K562 (cell line): ENCODE measurements around the gene B4GALNT4. TPM values are rescaled to one million over a fixed set of nuclear protein-coding genes. Genes with fewer than 3 reads are reported as not detected.

Source experiments
- ATAC-seq: fragments of 200-7000 bp; cut with Tn5 transposase; 3 replicates; pipeline ENCODE4 v1.9.1; 2020; ENCODE audit warnings: moderate library complexity
- BruUV-seq: library from RNA; stranded (reverse); fragments of 400-500 nt; replicated peaks from 2 replicates; lab custom pipeline; 2021; lab: Mats Ljungman, UMichigan
- CTCF ChIA-PET: fragments of 300-600 bp; formaldehyde crosslinking; extraction: SDS; loops from one replicate; lab custom pipeline; 2021; ENCODE audit warnings: low intra/inter-chr PET ratio; lab: Yijun Ruan, JAX
- POLR2A ChIA-PET: fragments of 300-600, 350-650 bp; sonication (Branson Sonifier 250); formaldehyde crosslinking; extraction: SDS; loops from one replicate; lab custom pipeline; 2021; ENCODE audit warnings: antibody characterized with exemption, inconsistent platforms; lab: Yijun Ruan, JAX
- DNase-seq, 4 experiments: peaks; one replicate each; pipeline versions ENCODE4 v3.0.0 to v3.0.0-alpha.2; 2011 to 2018; ENCODE audit warnings: low spot score in 3 of 4, mixed read lengths in 3 of 4; ENCODE audit errors: extremely low read depth in 1 of 4
- FAIRE-seq: peaks from 2 replicates; lab custom pipeline; 2011; peaks lifted over from hg19 to GRCh38; lab: Jason Lieb, UNC
- H2AFZ ChIP-seq: 2 replicates; pipeline ENCODE4 v1.6.0; 2011; ENCODE audit warnings: low read depth, low read length, control low read depth, inconsistent platforms
- H3K27ac ChIP-seq: fragments of 200-600 bp; 3 replicates; pipeline ENCODE4 v1.8.0; 2011; ENCODE audit warnings: low read depth, mild to moderate bottlenecking, control low read depth, inconsistent platforms, low read length, moderate library complexity, mixed read lengths; ENCODE audit errors: extremely low read depth
- H3K27me3 ChIP-seq, 2 experiments: fragments of 300-600 bp in 1 of 2; 2 replicates in 1 of 2; 3 replicates in 1 of 2; pipeline versions ENCODE4 v1.6.0 to v1.8.0; 2011; ENCODE audit warnings: inconsistent platforms in 2 of 2, low read length in 2 of 2, mild to moderate bottlenecking in 1 of 2, mixed read lengths in 1 of 2, moderate library complexity in 1 of 2; ENCODE audit not compliant: control insufficient read depth in 2 of 2, insufficient read depth in 2 of 2
- H3K36me3 ChIP-seq: fragments of 300-600 bp; 3 replicates; pipeline ENCODE4 v1.8.0; 2011; ENCODE audit warnings: mild to moderate bottlenecking, low read length, inconsistent platforms; ENCODE audit not compliant: control insufficient read depth, insufficient read depth
- H3K4me1 ChIP-seq, 2 experiments: fragments of 200-600 bp in 1 of 2; replicated peaks in 1 of 2; 2 replicates in 1 of 2; 3 replicates in 1 of 2; pipeline versions ENCODE4 v1.5.1 to v1.8.0; 2011; ENCODE audit warnings: inconsistent platforms in 2 of 2, low read length in 2 of 2, mild to moderate bottlenecking in 1 of 2, mixed read lengths in 1 of 2, moderate library complexity in 1 of 2; ENCODE audit not compliant: control insufficient read depth in 2 of 2, insufficient read depth in 2 of 2
- H3K4me2 ChIP-seq: 2 replicates; pipeline ENCODE4 v1.6.1; 2011; ENCODE audit warnings: low read length, control low read depth, inconsistent platforms, mixed read lengths; ENCODE audit not compliant: insufficient read depth
- H3K4me3 ChIP-seq: fragments of 200-600 bp; sonication (generic), shearing (Covaris generic); 2 replicates; pipeline ENCODE4 v1.5.1; 2016; ENCODE audit warnings: control low read depth, inconsistent platforms
- H3K79me2 ChIP-seq: fragments of 200-600 bp; 3 replicates; pipeline ENCODE4 v1.8.0; 2011; ENCODE audit warnings: low read length, inconsistent platforms; ENCODE audit not compliant: control insufficient read depth, insufficient read depth
- H3K9ac ChIP-seq, 2 experiments: 2 replicates each; pipeline versions ENCODE4 v1.6.0 to v1.6.1; 2011; ENCODE audit warnings: low read depth in 2 of 2, low read length in 2 of 2, control low read depth in 1 of 2, inconsistent platforms in 1 of 2, mild to moderate bottlenecking in 1 of 2, mixed read lengths in 1 of 2; ENCODE audit not compliant: insufficient read depth in 1 of 2
- H3K9me1 ChIP-seq: one replicate; pipeline ENCODE4 v1.6.0; 2011; ENCODE audit warnings: inconsistent platforms, mild to moderate bottlenecking, low read length, moderate library complexity; ENCODE audit not compliant: control insufficient read depth, insufficient read depth
- H3K9me3 ChIP-seq: replicated peaks from 2 replicates; pipeline ENCODE4 v1.5.1; 2011; ENCODE audit warnings: low read depth, low read length, inconsistent platforms; ENCODE audit not compliant: control insufficient read depth, insufficient read depth
- H4K20me1 ChIP-seq: replicated peaks from 2 replicates; pipeline ENCODE4 v1.6.1; 2011; ENCODE audit warnings: low read length, inconsistent platforms, mixed read lengths; ENCODE audit not compliant: control insufficient read depth, insufficient read depth
- PCBP1 ChIP-seq: fragments of 200-400 bp; formaldehyde crosslinking; IDR thresholded peaks from 2 replicates; pipeline ENCODE4 v1.6.1; 2018; ENCODE audit warnings: mild to moderate bottlenecking, low read depth, low read length; ENCODE audit not compliant: poor library complexity, severe bottlenecking
- STAT5A ChIP-seq: IDR thresholded peaks from 2 replicates; pipeline ENCODE4 v1.6.1; 2012; ENCODE audit warnings: low read length, inconsistent platforms, borderline replicate concordance
- TARDBP ChIP-seq: fragments of 450-650 bp; IDR thresholded peaks from 2 replicates; pipeline ENCODE4 v1.6.1; 2016
- WGBS: fragments of 100-300 bp; shearing (Covaris generic); methylation state at CpG from one replicate; pipeline ENCODE4 v1.1.6; 2016; ENCODE audit warnings: low coverage, mixed read lengths; ENCODE audit not compliant: insufficient coverage; ENCODE audit errors: missing lambda C conversion rate; 5-methylcytosine and 5-hydroxymethylcytosine counted together
- in situ Hi-C: fragments of 300-500 bp; cut with MboI; formaldehyde crosslinking; loops from 4 replicates; pipeline ENCODE4 v1.15.0; 2018; ENCODE audit warnings: inconsistent platforms, mixed read lengths
- intact Hi-C: fragments of 100-400 bp; cut with micrococcal nuclease; formaldehyde crosslinking; loops from 2 replicates; pipeline ENCODE4 v1.14.2; 2022
- polyA plus RNA-seq, 8 experiments: library from polyadenylated mRNA; depleted of rRNA in 4 of 8; stranded (reverse) in 5 of 8; unstranded in 3 of 8; fragments of >200 nt; fragmentation: Nextera tagmentation in 2 of 8; fragmentation: Illumina TruSeq in 1 of 8; extraction: Ambion mirVana in 2 of 8; extraction: Trizol in 1 of 8; gene quantifications; 2 replicates each; pipeline versions ENCODE4 v1.2.1 to v1.2.3, GENCODE V29; 2011 to 2014; ENCODE audit warnings: inconsistent platforms in 1 of 8, missing spikeins in 1 of 8
- total RNA-seq, 7 experiments: library from RNA; depleted of rRNA in 6 of 7; stranded (reverse); fragments of >200 nt in 6 of 7; fragmentation: Illumina TruSeq in 2 of 7; extraction: Trizol in 2 of 7; gene quantifications; 2 replicates each; pipeline versions ENCODE4 v1.2.1 to v1.2.3, GENCODE V29; 2011 to 2021; ENCODE audit warnings: low replicate concordance in 1 of 7
- TF ChIP-seq, protein P1 (sequence below): sonication (generic); formaldehyde crosslinking; IDR thresholded peaks from 2 replicates; pipeline ENCODE4 v1.8.1; 2023; ENCODE audit warnings: mild to moderate bottlenecking, missing genetic modification reagents

The B4GALNT4 gene
- total and polyA plus RNA-seq, 9 of the 15 experiments (the other 6 are each of a cell fraction or from before 2014, with no cell fraction given): 0.20 to 37.1 (median 10.8) TPM; not detected in 1

DNA sequence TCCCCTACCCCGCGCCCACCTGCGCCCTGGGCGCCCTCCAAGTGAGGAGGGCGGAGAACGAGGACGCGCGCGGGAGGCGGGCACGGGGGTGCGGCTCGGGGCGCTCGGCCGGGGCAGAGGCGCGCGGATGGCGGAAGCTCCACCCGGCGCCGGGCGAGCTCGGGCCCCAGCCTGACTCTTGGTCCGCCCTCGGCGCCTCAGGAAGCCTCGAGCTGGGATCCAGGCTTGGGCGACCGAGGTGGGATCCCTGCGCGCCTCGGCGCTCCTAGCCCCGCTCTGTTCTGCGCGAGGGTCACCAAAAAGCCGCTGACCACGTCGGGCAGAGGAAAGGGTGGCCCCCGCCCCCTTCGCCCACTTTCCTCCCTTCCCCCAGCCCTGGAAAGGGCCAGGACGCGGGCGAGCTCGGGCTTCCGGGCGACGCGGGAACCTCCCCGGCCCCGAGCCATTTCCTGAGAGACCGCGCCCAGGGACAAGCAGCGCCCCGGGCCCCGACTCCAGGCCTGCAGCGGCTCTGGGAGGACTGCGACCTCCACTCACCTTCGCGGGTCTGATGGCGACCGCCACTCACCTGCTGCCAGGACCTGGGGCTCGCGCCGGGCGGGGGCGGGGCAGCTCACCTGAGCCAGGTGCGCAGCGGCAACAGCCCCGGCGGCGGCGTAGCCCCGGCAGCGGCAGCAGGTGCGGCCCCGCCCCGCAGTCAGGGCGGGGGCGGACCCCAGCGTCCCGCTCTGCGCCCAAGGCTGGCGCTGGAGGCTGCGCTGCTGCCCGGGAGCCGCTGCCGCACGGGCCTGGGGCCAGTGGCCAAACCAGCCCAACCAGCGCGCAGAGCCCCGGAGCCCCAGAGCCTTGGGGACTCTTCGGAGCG is 47.7 kb downstream of the B4GALNT4 start:
- Histone ChIP-seq H3K9ac (no peak overlapping the region), H3K4me3 (no peak overlapping the region), H3K27me3 (no peaks in the 10 kb centered on the region), H3K4me1 (peaks cover 5 to 72% of the 10 kb centered on the region in 2 experiments), H3K9me1 (no peaks in the 10 kb centered on the region), H2AFZ (no peak overlapping the region), H3K9me3 (no peaks in the 10 kb centered on the region), H3K27ac (no peak overlapping the region), H4K20me1 (no peaks in the 10 kb centered on the region), H3K79me2 (no peaks in the 10 kb centered on the region), H3K36me3 (no peaks in the 10 kb centered on the region), H3K4me2 (no peak overlapping the region)
- in situ Hi-C loops: no loop called here
- ChIA-PET POLR2A (interaction anchor here (0.9 kb wide), 1 partner anchor 10 kb away, joined by 3 read pairs; no protein-coding TSS in a partner anchor), CTCF (no interaction called here)
- ATAC-seq: no peak
- no peak for DNase-seq
- no TSS peak for BruUV-seq
- 95% methylated on average over 12 of the region's 97 CpGs for WGBS
- no peak for FAIRE-seq
- intact Hi-C loops: no loop called here
- peak; percentile 26 for TF ChIP-seq PCBP1
- no peak for TF ChIP-seq TARDBP
- TF ChIP-seq, protein P1, sequence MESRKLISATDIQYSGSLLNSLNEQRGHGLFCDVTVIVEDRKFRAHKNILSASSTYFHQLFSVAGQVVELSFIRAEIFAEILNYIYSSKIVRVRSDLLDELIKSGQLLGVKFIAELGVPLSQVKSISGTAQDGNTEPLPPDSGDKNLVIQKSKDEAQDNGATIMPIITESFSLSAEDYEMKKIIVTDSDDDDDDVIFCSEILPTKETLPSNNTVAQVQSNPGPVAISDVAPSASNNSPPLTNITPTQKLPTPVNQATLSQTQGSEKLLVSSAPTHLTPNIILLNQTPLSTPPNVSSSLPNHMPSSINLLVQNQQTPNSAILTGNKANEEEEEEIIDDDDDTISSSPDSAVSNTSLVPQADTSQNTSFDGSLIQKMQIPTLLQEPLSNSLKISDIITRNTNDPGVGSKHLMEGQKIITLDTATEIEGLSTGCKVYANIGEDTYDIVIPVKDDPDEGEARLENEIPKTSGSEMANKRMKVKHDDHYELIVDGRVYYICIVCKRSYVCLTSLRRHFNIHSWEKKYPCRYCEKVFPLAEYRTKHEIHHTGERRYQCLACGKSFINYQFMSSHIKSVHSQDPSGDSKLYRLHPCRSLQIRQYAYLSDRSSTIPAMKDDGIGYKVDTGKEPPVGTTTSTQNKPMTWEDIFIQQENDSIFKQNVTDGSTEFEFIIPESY (CRISPR knock-in tag): 0 out of 2 replicates have a peak, but pooled peaks have one; percentile 8
- no peak for TF ChIP-seq STAT5A
